ENCODE results near the gene KCNAB2. TPM values are rescaled to one million over a fixed set of nuclear protein-coding genes. Genes with fewer than 3 reads are reported as not detected.

KCNAB2 gene
- total RNA-seq, 3 donors from 2014 or later, result 6.9 to 19.8 (median 9.8) TPM

GRCh38 chr1:6043561-6043960 is 2.1 kb upstream of the KCNAB2 start:
- TF ChIP-seq POLR2A (IDR thresholded peaks at IDR 0.05), result no peak
- TF ChIP-seq POLR2AphosphoS5 (IDR thresholded peaks at IDR 0.05), result no peak
- TF ChIP-seq, protein P1, sequence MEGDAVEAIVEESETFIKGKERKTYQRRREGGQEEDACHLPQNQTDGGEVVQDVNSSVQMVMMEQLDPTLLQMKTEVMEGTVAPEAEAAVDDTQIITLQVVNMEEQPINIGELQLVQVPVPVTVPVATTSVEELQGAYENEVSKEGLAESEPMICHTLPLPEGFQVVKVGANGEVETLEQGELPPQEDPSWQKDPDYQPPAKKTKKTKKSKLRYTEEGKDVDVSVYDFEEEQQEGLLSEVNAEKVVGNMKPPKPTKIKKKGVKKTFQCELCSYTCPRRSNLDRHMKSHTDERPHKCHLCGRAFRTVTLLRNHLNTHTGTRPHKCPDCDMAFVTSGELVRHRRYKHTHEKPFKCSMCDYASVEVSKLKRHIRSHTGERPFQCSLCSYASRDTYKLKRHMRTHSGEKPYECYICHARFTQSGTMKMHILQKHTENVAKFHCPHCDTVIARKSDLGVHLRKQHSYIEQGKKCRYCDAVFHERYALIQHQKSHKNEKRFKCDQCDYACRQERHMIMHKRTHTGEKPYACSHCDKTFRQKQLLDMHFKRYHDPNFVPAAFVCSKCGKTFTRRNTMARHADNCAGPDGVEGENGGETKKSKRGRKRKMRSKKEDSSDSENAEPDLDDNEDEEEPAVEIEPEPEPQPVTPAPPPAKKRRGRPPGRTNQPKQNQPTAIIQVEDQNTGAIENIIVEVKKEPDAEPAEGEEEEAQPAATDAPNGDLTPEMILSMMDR (IDR thresholded peaks at IDR 0.05), result no peak
- Histone ChIP-seq H3K27me3 (no peaks in the 10 kb centered on the region), H3K4me3 (no peak overlapping the region), H3K27ac (no peak overlapping the region), H3K9me3 (no peaks in the 10 kb centered on the region), H3K36me3 (no peaks in the 10 kb centered on the region), H3K4me1 (no peaks in the 10 kb centered on the region)
- intact Hi-C loops (cut with DNase I; ENCODE audit: low total_unique reads), result loop anchor here (5.0 kb wide), 1 partner anchor 1119 kb away; no protein-coding TSS in a partner anchor
- no peak for DNase-seq (ENCODE audit: low spot score in 2 of 2)

- intact Hi-C loops (cut with DNase I; ENCODE audit: low total_unique reads), result loop anchor here (2.0 to 5.0 kb wide), 2 partner anchors 34 to 1118 kb away; no protein-coding TSS in a partner anchor
- no peaks in the 10 kb centered on the region for H3K4me1 ChIP-seq
- TF ChIP-seq, protein P1 (IDR thresholded peaks at IDR 0.05), result no peak
- TF ChIP-seq POLR2A (IDR thresholded peaks at IDR 0.05) (no peak), POLR2AphosphoS5 (IDR thresholded peaks at IDR 0.05) (no peak)
Observed at GRCh38 chr1:6044481-6045109, 1.1 kb upstream of the KCNAB2 start.

GRCh38 chr1:6045110-6045502 is 582 bp upstream of the KCNAB2 start:
- no peaks in the 10 kb centered on the region for H3K36me3 ChIP-seq
- H3K27me3 ChIP-seq, result no peaks in the 10 kb centered on the region
- intact Hi-C loops (cut with DNase I; ENCODE audit: low total_unique reads), result loop anchor here (2.0 kb wide), 1 partner anchor 34 kb away; no protein-coding TSS in a partner anchor
- TF ChIP-seq, protein P1 (IDR thresholded peaks at IDR 0.05), result no peak
- TF ChIP-seq POLR2A (IDR thresholded peaks at IDR 0.05) (no peak), POLR2AphosphoS5 (IDR thresholded peaks at IDR 0.05) (no peak)
- H3K4me1 ChIP-seq, result no peaks in the 10 kb centered on the region
- no peak for DNase-seq (ENCODE audit: low spot score in 2 of 2)
- no peaks in the 10 kb centered on the region for H3K9me3 ChIP-seq
- no peak overlapping the region for H3K4me3 ChIP-seq
- no peak overlapping the region for H3K27ac ChIP-seq

More at GRCh38 chr1:6044481-6045109, 1.1 kb upstream of the KCNAB2 start:
- Histone ChIP-seq H3K4me3 (no peak overlapping the region), H3K36me3 (no peaks in the 10 kb centered on the region), H3K27me3 (no peaks in the 10 kb centered on the region), H3K27ac (no peak overlapping the region), H3K9me3 (no peaks in the 10 kb centered on the region)
- no peak for DNase-seq (ENCODE audit: low spot score in 2 of 2)

DNA sequence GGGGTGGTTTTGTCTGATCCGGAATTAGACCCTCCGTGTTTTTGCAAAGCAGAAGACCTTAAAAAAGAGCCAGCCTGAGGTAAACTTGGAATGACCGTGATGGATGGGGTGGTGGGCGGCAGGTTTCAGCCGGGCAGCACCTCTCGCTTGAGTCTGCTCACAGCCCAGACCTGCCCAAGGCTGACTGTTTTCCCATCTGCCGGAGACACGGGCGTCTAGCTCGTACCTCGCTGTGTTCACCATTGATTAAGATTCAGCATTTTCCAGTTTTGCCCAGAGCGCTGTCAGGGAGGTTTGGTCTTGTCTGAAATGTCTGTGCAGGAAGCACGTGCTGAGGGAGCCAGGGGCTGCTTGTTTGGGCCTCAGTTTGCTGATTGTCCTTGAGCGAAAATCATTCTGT is 591 bp downstream of the KCNAB2 start:
- no peaks in the 10 kb centered on the region for H3K4me1 ChIP-seq
- no peak for TF ChIP-seq POLR2AphosphoS5 (IDR thresholded peaks at IDR 0.05)
- no peak for TF ChIP-seq POLR2A (IDR thresholded peaks at IDR 0.05)
- TF ChIP-seq, protein P1 (IDR thresholded peaks at IDR 0.05), result no peak
- no peak for DNase-seq (ENCODE audit: low spot score in 2 of 2)
- no peak overlapping the region for H3K4me3 ChIP-seq
- intact Hi-C loops (cut with DNase I; ENCODE audit: low total_unique reads), result no loop called here
- H3K27me3 ChIP-seq, result no peaks in the 10 kb centered on the region
- H3K36me3 ChIP-seq, result no peaks in the 10 kb centered on the region
- H3K27ac ChIP-seq, result no peak overlapping the region
- no peaks in the 10 kb centered on the region for H3K9me3 ChIP-seq

- no peaks in the 10 kb centered on the region for H3K9me3 ChIP-seq
- H3K27ac ChIP-seq, result no peak overlapping the region
- H3K36me3 ChIP-seq, result no peaks in the 10 kb centered on the region
- no peaks in the 10 kb centered on the region for H3K27me3 ChIP-seq
- H3K4me3 ChIP-seq, result no peak overlapping the region
- TF ChIP-seq POLR2AphosphoS5 (IDR thresholded peaks at IDR 0.05) (no peak), POLR2A (IDR thresholded peaks at IDR 0.05) (no peak)
- TF ChIP-seq, protein P1 (IDR thresholded peaks at IDR 0.05), result no peak
- H3K4me1 ChIP-seq, result no peaks in the 10 kb centered on the region
- intact Hi-C loops (cut with DNase I; ENCODE audit: low total_unique reads), result loop anchor here (2.0 kb wide), 1 partner anchor 70 kb away; no protein-coding TSS in a partner anchor
- no peak for DNase-seq (ENCODE audit: low spot score in 2 of 2)
Observed at GRCh38 chr1:6048179-6048867, 2.6 kb downstream of the KCNAB2 start.

Measured in breast epithelium (tissue), 4 donors.